ENCODE data around the gene P3H2.
"Not testable (repeated sequence)": the region's sequence is repeated elsewhere in the genome, so short reads cannot be mapped to it uniquely, and the experiment has no call there.

Gene P3H2

GRCh38 chr3:190092250-190092649 lies 28.4 kb downstream of the P3H2 start:
- DNase-seq (ENCODE audit: low read depth) = peak; percentile 71
- no peak overlapping the region for H3K4me3 ChIP-seq (ENCODE audit: control insufficient read depth, low read depth, low read length)
- no peak for TF ChIP-seq CTCF (conservative IDR thresholded peaks at IDR 0.05; ENCODE audit: control insufficient read depth, insufficient read depth, low read depth, low read length)

GRCh38 chr3:190089711-190090110 lies 31.0 kb downstream of the P3H2 start:
- TF ChIP-seq CTCF (conservative IDR thresholded peaks at IDR 0.05; ENCODE audit: control insufficient read depth, insufficient read depth, low read depth, low read length) = no peak
- peak; percentile 22 for DNase-seq (ENCODE audit: low read depth)
- no peak overlapping the region for H3K4me3 ChIP-seq (ENCODE audit: control insufficient read depth, low read depth, low read length)

- no peak for TF ChIP-seq CTCF (conservative IDR thresholded peaks at IDR 0.05; ENCODE audit: control insufficient read depth, insufficient read depth, low read depth, low read length)
- no peak for DNase-seq (ENCODE audit: low read depth)
- H3K4me3 ChIP-seq (ENCODE audit: control insufficient read depth, low read depth, low read length) = no peak overlapping the region
These were observed 31.8 kb downstream of the P3H2 start for GRCh38 chr3:190088890-190089289.

DNA sequence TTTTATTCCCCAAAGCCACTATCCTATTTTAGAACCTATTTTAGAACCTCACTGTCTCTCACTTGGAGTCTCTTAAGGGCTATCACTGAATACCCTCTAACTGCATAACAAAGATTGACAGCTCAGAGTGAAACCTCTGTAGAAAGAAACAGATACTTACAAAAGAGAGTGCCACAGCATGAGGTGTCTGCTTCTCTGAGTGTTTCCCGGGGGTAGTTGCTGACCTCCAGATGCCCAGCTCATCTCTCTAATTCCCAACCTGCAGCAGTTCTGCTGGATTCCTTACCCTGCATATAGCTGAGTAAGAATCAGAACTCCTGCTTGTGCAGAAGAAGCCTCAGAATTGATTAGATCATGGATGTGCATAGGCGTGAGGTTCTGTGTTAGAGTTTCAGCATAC lies 34.5 kb downstream of the P3H2 start:
- H3K4me3 ChIP-seq (ENCODE audit: control insufficient read depth, low read depth, low read length) = no peak overlapping the region
- DNase-seq (ENCODE audit: low read depth) = no peak
- no peak for TF ChIP-seq CTCF (conservative IDR thresholded peaks at IDR 0.05; ENCODE audit: control insufficient read depth, insufficient read depth, low read depth, low read length)

GRCh38 chr3:190084983-190085382 lies 35.7 kb downstream of the P3H2 start:
- no peak for TF ChIP-seq CTCF (conservative IDR thresholded peaks at IDR 0.05; ENCODE audit: control insufficient read depth, insufficient read depth, low read depth, low read length)
- no peak for DNase-seq (ENCODE audit: low read depth)
- H3K4me3 ChIP-seq (ENCODE audit: control insufficient read depth, low read depth, low read length) = no peak overlapping the region

DNA sequence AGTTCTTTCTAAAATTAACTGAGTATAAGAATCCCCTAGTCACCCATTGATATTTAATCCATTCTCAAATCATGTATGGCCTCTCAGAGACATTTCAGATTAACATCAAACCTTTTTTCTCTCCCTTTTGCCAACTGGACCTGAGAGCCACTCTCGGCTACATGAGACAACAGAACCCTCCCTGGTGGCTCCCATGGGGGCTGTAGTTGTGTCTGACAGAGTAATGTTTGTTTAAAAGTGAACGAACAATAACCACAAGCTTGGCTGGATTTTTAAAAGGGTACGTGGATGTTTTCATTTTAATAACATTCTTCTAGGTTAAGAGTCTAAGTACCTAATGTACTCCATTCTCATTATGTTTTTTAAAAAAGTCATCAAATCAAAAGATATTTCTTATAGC lies 37.1 kb downstream of the P3H2 start:
- DNase-seq (ENCODE audit: low read depth) = peak; percentile 28
- TF ChIP-seq CTCF (conservative IDR thresholded peaks at IDR 0.05; ENCODE audit: control insufficient read depth, insufficient read depth, low read depth, low read length) = no peak
- no peak overlapping the region for H3K4me3 ChIP-seq (ENCODE audit: control insufficient read depth, low read depth, low read length)

- DNase-seq (ENCODE audit: low read depth) = no peak
- no peak for TF ChIP-seq CTCF (conservative IDR thresholded peaks at IDR 0.05; ENCODE audit: control insufficient read depth, insufficient read depth, low read depth, low read length)
- no peak overlapping the region for H3K4me3 ChIP-seq (ENCODE audit: control insufficient read depth, low read depth, low read length)
These were observed 39.3 kb downstream of the P3H2 start for GRCh38 chr3:190081389-190081788.

- H3K4me3 ChIP-seq (ENCODE audit: control insufficient read depth, low read depth, low read length); DNase-seq (ENCODE audit: low read depth): not testable (repeated sequence)
These were observed 41.5 kb downstream of the P3H2 start for GRCh38 chr3:190079173-190079572.

Data from fibroblast of mammary gland (primary cell).